IMR-90 (cell line): ENCODE measurements around the gene SRGAP3. TPM values are rescaled to one million over a fixed set of nuclear protein-coding genes. Genes with fewer than 3 reads are reported as not detected.

Source experiments
- ATAC-seq: fragments of 200-7000 bp; cut with Tn5 transposase; 2 replicates; pipeline ENCODE4 v1.9.1; 2020; ENCODE audit warnings: low read depth, mild to moderate bottlenecking, moderate library complexity
- BruUV-seq: library from RNA; stranded (reverse); fragments of 400-500 nt; replicated peaks from 2 replicates; lab custom pipeline; 2021; lab: Mats Ljungman, UMichigan
- CTCF ChIA-PET: fragments of 300-600 bp; formaldehyde crosslinking; extraction: SDS; loops from one replicate; lab custom pipeline; 2021; ENCODE audit warnings: antibody characterized with exemption; lab: Yijun Ruan, JAX
- POLR2A ChIA-PET: fragments of 300-600 bp; sonication (Branson Sonifier 250); formaldehyde crosslinking; loops from one replicate; lab custom pipeline; 2022; ENCODE audit warnings: antibody characterized with exemption; ENCODE audit not compliant: unreplicated experiment; lab: Charles Lee
- DNase-seq: peaks from one replicate; pipeline ENCODE4 v3.0.0; 2013
- H2AFZ ChIP-seq: replicated peaks from 2 replicates; pipeline ENCODE3; 2013; ENCODE audit warnings: low read length, mild to moderate bottlenecking; ENCODE audit not compliant: poor library complexity
- H2AK5ac ChIP-seq: 2 replicates; pipeline ENCODE4 v1.6.1; 2013; ENCODE audit warnings: low read depth, low read length, inconsistent platforms
- H2AK9ac ChIP-seq: replicated peaks from 2 replicates; pipeline ENCODE3; 2013; ENCODE audit warnings: mild to moderate bottlenecking, low read depth, low read length, moderate library complexity; ENCODE audit not compliant: poor library complexity
- H2BK120ac ChIP-seq: 2 replicates; pipeline ENCODE4 v1.6.1; 2013; ENCODE audit warnings: low read depth, low read length, inconsistent platforms
- H2BK15ac ChIP-seq: 3 replicates; pipeline ENCODE4 v1.6.1; 2013; ENCODE audit warnings: low read depth, low read length, inconsistent platforms
- H2BK20ac ChIP-seq: 2 replicates; pipeline ENCODE4 v1.6.1; 2013; ENCODE audit warnings: low read depth, mild to moderate bottlenecking, inconsistent platforms, low read length, moderate library complexity
- H2BK5ac ChIP-seq: 2 replicates; pipeline ENCODE4 v1.6.1; 2013; ENCODE audit warnings: mild to moderate bottlenecking, low read depth, low read length, inconsistent platforms; ENCODE audit not compliant: poor library complexity, severe bottlenecking
- H3K14ac ChIP-seq: replicated peaks from 2 replicates; pipeline ENCODE4 v1.6.1; 2013; ENCODE audit warnings: low read depth, low read length, inconsistent platforms
- H3K18ac ChIP-seq: 2 replicates; pipeline ENCODE4 v1.6.1; 2013; ENCODE audit warnings: low read depth, low read length, control low read depth
- H3K23ac ChIP-seq: 2 replicates; pipeline ENCODE4 v1.6.1; 2013; ENCODE audit warnings: low read depth, low read length, inconsistent platforms
- H3K27ac ChIP-seq: 2 replicates; pipeline ENCODE4 v1.5.1; 2013; ENCODE audit warnings: mild to moderate bottlenecking, control low read depth, low read length; ENCODE audit not compliant: insufficient read depth
- H3K27me3 ChIP-seq: 2 replicates; pipeline ENCODE4 v1.6.1; 2013; ENCODE audit warnings: low read length; ENCODE audit not compliant: control insufficient read depth, insufficient read depth
- H3K36me3 ChIP-seq: 2 replicates; pipeline ENCODE4 v1.6.1; 2013; ENCODE audit warnings: low read length, mixed read lengths; ENCODE audit not compliant: control insufficient read depth, insufficient read depth
- H3K4ac ChIP-seq: 2 replicates; pipeline ENCODE4 v1.6.1; 2013; ENCODE audit warnings: low read depth, low read length, inconsistent platforms
- H3K4me1 ChIP-seq: 2 replicates; pipeline ENCODE4 v1.6.1; 2013; ENCODE audit warnings: low read length, mixed read lengths; ENCODE audit not compliant: control insufficient read depth, insufficient read depth
- H3K4me2 ChIP-seq: 2 replicates; pipeline ENCODE4 v1.6.1; 2013; ENCODE audit warnings: low read depth, mild to moderate bottlenecking, control low read depth, low read length, moderate library complexity
- H3K4me3 ChIP-seq: 2 replicates; pipeline ENCODE4 v1.5.1; 2013; ENCODE audit warnings: low read depth, mild to moderate bottlenecking, control low read depth, low read length, moderate library complexity; ENCODE audit not compliant: insufficient read depth
- H3K56ac ChIP-seq: 2 replicates; pipeline ENCODE4 v1.6.1; 2013; ENCODE audit warnings: low read length, inconsistent platforms; ENCODE audit not compliant: insufficient read depth; ENCODE audit errors: extremely low read depth
- H3K79me1 ChIP-seq, 2 experiments: 2 replicates each; pipeline ENCODE4 v1.6.1; 2013; ENCODE audit warnings: low read length in 2 of 2, inconsistent platforms in 1 of 2, low read depth in 1 of 2
- H3K9ac ChIP-seq: 2 replicates; pipeline ENCODE4 v1.6.1; 2013; ENCODE audit warnings: low read depth, low read length, control low read depth
- H3K9me1 ChIP-seq: 2 replicates; pipeline ENCODE4 v1.6.1; 2013; ENCODE audit warnings: low read length, inconsistent platforms; ENCODE audit not compliant: insufficient read depth
- H3K9me3 ChIP-seq: 2 replicates; pipeline ENCODE4 v1.6.1; 2013; ENCODE audit warnings: low read length; ENCODE audit not compliant: control insufficient read depth, insufficient read depth
- H4K20me1 ChIP-seq: 2 replicates; pipeline ENCODE4 v1.6.1; 2013; ENCODE audit warnings: low read length, inconsistent platforms; ENCODE audit not compliant: insufficient read depth
- H4K5ac ChIP-seq: 2 replicates; pipeline ENCODE4 v1.6.1; 2013; ENCODE audit warnings: mild to moderate bottlenecking, low read depth, low read length, control low read depth
- H4K8ac ChIP-seq, 2 experiments: 2 replicates each; pipeline ENCODE4 v1.6.1; 2013; ENCODE audit warnings: low read depth in 2 of 2, low read length in 2 of 2, control low read depth in 1 of 2, inconsistent platforms in 1 of 2
- H4K91ac ChIP-seq: 2 replicates; pipeline ENCODE4 v1.6.1; 2013; ENCODE audit warnings: low read depth, low read length, inconsistent platforms; ENCODE audit not compliant: insufficient read depth
- BHLHE40 ChIP-seq: fragments of 150-350 bp; IDR thresholded peaks from 2 replicates; pipeline ENCODE4 v1.6.1; 2016; ENCODE audit warnings: mild to moderate bottlenecking, low read depth, low read length
- CEBPB ChIP-seq: IDR thresholded peaks from 2 replicates; pipeline ENCODE4 v1.6.1; 2012; ENCODE audit warnings: low read depth, low read length, improper control_type of control experiment
- CHD1 ChIP-seq: IDR thresholded peaks from 2 replicates; pipeline ENCODE4 v1.6.1; 2012; ENCODE audit warnings: low read depth, low read length, improper control_type of control experiment
- CTCF ChIP-seq: conservative IDR thresholded peaks from 2 replicates; pipeline ENCODE4 v1.5.1; 2012; ENCODE audit warnings: mild to moderate bottlenecking, low read depth, low read length, improper control_type of control experiment
- MAFK ChIP-seq: IDR thresholded peaks from 2 replicates; pipeline ENCODE4 v1.6.1; 2012; ENCODE audit warnings: low read depth, low read length, improper control_type of control experiment
- MAZ ChIP-seq: IDR thresholded peaks from 2 replicates; pipeline ENCODE4 v1.6.1; 2012; ENCODE audit warnings: low read depth, mild to moderate bottlenecking, low read length, improper control_type of control experiment, moderate library complexity, borderline replicate concordance
- NFE2L2 ChIP-seq: fragments of 150-350 bp; IDR thresholded peaks from 2 replicates; pipeline ENCODE4 v1.6.1; 2016; ENCODE audit warnings: low read depth, mild to moderate bottlenecking, low read length
- POLR2A ChIP-seq: IDR thresholded peaks from 2 replicates; pipeline ENCODE4 v1.6.1; 2012; ENCODE audit warnings: mild to moderate bottlenecking, low read depth, low read length
- RCOR1 ChIP-seq: IDR thresholded peaks from 2 replicates; pipeline ENCODE4 v1.6.1; 2012; ENCODE audit warnings: mild to moderate bottlenecking, low read length, improper control_type of control experiment; ENCODE audit not compliant: insufficient replicate concordance
- RFX5 ChIP-seq: IDR thresholded peaks from 2 replicates; pipeline ENCODE4 v1.8.0; 2012; ENCODE audit warnings: low read depth, mild to moderate bottlenecking, low read length, moderate library complexity
- SMC3 ChIP-seq: fragments of 150-350 bp; IDR thresholded peaks from 2 replicates; pipeline ENCODE4 v1.6.1; 2016; ENCODE audit warnings: low read depth, mild to moderate bottlenecking, antibody characterized with exemption, low read length, moderate library complexity
- WGBS, 2 experiments: methylation state at CpG; one replicate each; pipeline versions ENCODE4 v1.1.5 to v1.1.7; 2013; ENCODE audit warnings: missing lambda C conversion rate in 2 of 2; ENCODE audit not compliant: insufficient read length in 1 of 2; ENCODE audit errors: extremely low coverage in 2 of 2; 5-methylcytosine and 5-hydroxymethylcytosine counted together
- dilution Hi-C: fragments of 300-500 bp; cut with HindIII; formaldehyde crosslinking; loops from one replicate; pipeline ENCODE4 v1.14.3; 2018; ENCODE audit warnings: low sequenced_read_pairs; ENCODE audit not compliant: unreplicated experiment
- in situ Hi-C: fragments of 300-500 bp; cut with MboI; formaldehyde crosslinking; loops from 3 replicates; pipeline ENCODE4 v1.14.3; 2019; ENCODE audit warnings: low sequenced_read_pairs, inconsistent platforms, mixed read lengths
- intact Hi-C: fragments of 100-400 bp; cut with micrococcal nuclease; formaldehyde crosslinking; loops from 2 replicates; pipeline ENCODE4 v1.10.0; 2022
- polyA plus RNA-seq, 3 experiments: library from polyadenylated mRNA; depleted of rRNA; stranded (reverse); fragments of >200 nt; gene quantifications; 2 replicates each; pipeline ENCODE4 v1.2.3, GENCODE V29; 2012; ENCODE audit warnings: low replicate concordance in 1 of 3
- total RNA-seq: library from RNA; depleted of rRNA; stranded (reverse); fragments of >200 nt; gene quantifications from 2 replicates; pipeline ENCODE4 v1.2.3, GENCODE V29; 2012
- TF ChIP-seq, protein P1 (sequence below): fragments of 150-350 bp; IDR thresholded peaks from 2 replicates; pipeline ENCODE4 v1.6.1; 2016; ENCODE audit warnings: low read depth, mild to moderate bottlenecking, low read length, moderate library complexity, borderline replicate concordance

Gene SRGAP3
- total and polyA plus RNA-seq, 2 of the 4 experiments (the other 2 are of a cell fraction) = 0.68 to 1.4 TPM

GRCh38 chr3:9135526-9135925, 113.9 kb downstream of the SRGAP3 start:
- H3K14ac ChIP-seq = no peak overlapping the region
- no peaks in the 10 kb centered on the region for H3K4me1 ChIP-seq
- H2AFZ ChIP-seq = no peak overlapping the region
- H4K20me1 ChIP-seq = no peaks in the 10 kb centered on the region
- no peak overlapping the region for H2AK9ac ChIP-seq
- CTCF ChIA-PET = no interaction called here
- POLR2A ChIA-PET = no interaction called here
- H3K9ac ChIP-seq = no peak overlapping the region
- no peaks in the 10 kb centered on the region for H3K36me3 ChIP-seq
- H2AK5ac ChIP-seq = no peak overlapping the region
- H2BK5ac ChIP-seq = no peak overlapping the region
- no peak overlapping the region for H4K8ac ChIP-seq
- peaks cover 2% of the 10 kb centered on the region; the same call in 1 of the 2 replicates for H3K9me3 ChIP-seq
- BruUV-seq = no TSS peak
- ATAC-seq (no peak), DNase-seq (no peak)
- H4K5ac ChIP-seq = no peak overlapping the region
- no peak overlapping the region for H3K4ac ChIP-seq
- no peak overlapping the region for H2BK120ac ChIP-seq
- in situ Hi-C loops (no loop called here), dilution Hi-C loops (no loop called here), intact Hi-C loops (no loop called here)
- H3K56ac ChIP-seq = no peak overlapping the region
- no peak overlapping the region for H3K27ac ChIP-seq
- no peak overlapping the region for H4K91ac ChIP-seq
- 85% methylated on average over 2 of the region's 6 CpGs; no CpG with 5 or more reads in 1 of the 2 experiments for whole genome bisulfite sequencing, 2 experiments
- H3K4me2 ChIP-seq = no peak overlapping the region
- H3K18ac ChIP-seq = no peak overlapping the region
- H3K79me1 ChIP-seq = no peaks in the 10 kb centered on the region
- H2BK15ac ChIP-seq = no peak overlapping the region
- TF ChIP-seq MAFK (no peak), RFX5 (no peak), CEBPB (no peak), SMC3 (no peak), CHD1 (no peak), NFE2L2 (no peak), RCOR1 (no peak), POLR2A (no peak), BHLHE40 (no peak), CTCF (no peak), MAZ (no peak)
- TF ChIP-seq, protein P1, sequence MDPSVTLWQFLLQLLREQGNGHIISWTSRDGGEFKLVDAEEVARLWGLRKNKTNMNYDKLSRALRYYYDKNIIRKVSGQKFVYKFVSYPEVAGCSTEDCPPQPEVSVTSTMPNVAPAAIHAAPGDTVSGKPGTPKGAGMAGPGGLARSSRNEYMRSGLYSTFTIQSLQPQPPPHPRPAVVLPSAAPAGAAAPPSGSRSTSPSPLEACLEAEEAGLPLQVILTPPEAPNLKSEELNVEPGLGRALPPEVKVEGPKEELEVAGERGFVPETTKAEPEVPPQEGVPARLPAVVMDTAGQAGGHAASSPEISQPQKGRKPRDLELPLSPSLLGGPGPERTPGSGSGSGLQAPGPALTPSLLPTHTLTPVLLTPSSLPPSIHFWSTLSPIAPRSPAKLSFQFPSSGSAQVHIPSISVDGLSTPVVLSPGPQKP = no peak
- no peaks in the 10 kb centered on the region for H3K9me1 ChIP-seq
- peaks cover 18% of the 10 kb centered on the region for H3K27me3 ChIP-seq
- H3K4me3 ChIP-seq = no peak overlapping the region
- no peak overlapping the region for H3K23ac ChIP-seq
- H2BK20ac ChIP-seq = no peak overlapping the region
